ENCODE results near the gene PRKCE.

Gene PRKCE

DNA sequence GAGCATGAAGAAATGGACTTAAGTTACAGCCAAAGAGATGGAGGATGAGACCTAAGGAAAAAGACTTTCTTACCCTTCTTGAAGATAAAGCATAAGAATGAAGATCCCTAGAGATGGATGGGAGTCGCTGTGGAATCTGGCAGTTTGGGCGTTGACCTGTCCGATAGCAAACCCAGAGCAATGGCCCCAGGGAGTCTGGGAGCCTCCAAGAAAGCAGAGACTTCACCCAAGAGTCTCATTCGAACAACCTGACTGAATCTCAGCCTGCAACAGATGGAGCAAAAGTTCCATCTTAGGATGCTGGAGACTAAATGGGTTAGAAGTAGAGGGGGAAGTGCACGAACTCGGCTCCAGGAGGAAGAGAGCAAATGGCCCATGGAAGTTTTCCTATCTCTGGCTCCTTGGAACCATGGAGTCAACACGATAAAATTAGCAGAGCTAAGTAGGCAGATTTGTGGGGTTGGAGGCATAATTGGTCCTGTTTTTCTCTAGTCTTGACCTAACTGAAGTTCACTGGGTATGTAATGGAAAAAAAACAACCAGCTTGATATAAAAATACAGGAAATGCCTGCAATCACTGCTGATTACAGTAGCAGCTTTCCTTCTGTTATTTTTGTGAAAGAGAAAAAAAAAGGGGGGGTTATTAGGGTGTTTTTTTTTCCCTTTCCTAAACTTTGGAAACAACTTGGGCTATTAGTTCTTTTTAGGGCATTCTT, 467.3 kb downstream of the PRKCE start:
- no peak for DNase-seq (ENCODE audit: low read depth)

DNA sequence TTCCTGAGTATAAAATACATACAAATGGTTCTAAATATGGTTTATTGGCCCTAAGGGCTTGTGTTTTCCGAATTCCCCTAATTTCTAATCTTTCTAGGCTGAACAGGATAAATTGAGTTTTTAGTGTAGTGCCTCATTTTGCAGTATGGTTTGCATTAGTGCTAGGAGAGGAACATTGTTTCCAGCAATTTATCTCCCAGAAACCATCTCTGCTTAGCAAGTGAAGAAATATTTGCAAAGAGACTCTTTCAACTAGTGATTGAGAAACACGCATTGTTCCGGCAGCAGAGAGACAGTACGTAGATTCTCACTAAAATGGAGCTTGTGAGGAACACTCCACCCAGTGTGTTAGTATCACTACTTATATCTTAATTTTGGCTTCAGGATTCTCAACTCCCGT, 468.0 kb downstream of the PRKCE start:
- no peak for DNase-seq (ENCODE audit: low read depth)

DNA sequence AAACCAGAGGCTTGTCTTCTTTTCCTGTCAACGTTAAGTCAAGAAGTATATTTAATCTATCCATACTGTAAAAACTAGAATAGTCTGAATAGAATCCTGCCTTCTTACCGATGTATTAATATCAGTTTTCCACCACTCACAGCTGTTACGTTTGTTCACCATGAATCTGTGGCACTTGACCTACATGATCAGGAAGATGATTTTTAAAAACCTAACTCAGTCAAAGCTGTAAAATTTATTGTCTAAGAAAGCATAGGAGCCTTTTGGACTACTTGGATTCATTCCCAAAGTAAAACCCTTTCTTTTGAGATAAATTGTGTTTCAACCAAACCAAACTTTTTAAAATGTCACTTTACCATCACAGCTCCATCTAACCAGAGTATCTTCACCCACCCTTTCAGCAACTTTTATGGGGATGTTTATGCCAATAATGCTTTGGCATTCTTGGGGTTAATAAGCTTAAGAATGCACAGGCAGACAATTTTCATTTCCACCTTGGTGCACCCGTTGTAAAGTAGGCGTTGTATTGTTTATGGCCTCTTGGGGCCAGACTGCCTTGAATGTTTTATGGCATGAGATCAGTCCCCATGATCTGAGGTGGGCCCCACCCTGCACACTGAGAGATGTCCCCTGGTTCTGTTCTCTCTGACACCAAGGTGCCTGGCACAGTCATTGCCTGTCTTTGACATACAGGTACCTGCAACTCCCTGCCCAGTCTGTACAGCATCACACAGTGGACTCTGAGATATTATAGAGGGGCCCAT, 469.5 kb downstream of the PRKCE start:
- DNase-seq (ENCODE audit: low read depth): no peak

DNA sequence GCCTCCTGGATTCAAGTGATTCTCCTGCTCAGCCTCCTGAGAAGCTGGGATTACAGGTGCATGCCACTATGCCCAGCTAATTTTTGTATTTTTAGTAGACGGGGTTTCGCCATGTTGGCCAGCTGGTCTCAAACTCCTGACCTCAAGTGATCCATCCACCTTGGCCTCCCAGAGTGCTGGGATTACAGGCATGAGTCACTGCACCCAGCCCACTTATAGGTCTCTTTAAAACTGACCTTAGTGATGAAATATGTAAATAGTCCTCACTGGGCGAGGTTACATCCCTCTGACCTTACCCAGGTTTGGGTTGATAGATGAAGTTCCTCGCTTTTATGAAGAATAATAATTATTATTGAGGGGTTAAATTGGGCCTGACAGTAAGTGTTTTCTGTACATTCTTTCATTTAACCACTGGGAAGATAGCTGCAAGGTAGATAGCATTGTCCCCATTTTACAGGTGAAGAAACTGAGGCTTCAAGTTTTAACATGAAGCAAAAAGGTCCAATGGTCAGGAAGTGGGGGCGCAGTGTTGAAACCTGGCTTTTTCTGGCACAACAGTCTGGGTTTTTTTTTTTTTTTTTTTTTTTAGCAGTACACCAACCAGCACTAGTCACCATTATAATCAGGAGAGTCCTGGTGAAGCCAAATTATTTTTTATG, 471.0 kb downstream of the PRKCE start:
- DNase-seq (ENCODE audit: low read depth): no peak

DNA sequence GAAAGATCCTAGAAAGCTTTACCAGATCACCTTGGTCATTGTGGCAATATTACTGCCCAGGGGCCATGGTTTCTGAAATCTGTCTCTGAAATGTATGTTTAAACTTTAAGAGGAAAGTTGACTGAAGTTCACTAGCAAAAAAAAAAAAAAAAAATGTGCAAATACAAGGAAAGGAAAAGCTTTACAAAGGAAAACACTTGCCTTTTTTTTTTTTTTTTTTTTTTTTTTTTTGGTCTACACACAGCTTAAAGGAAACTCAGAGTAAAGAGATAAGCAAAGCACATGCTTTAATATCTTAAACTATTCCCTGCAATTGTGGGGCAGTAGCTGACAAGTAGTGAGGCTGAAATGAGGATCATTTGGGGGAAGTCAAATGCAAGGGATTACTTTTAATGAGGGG, 471.5 kb downstream of the PRKCE start:
- no peak for DNase-seq (ENCODE audit: low read depth)

DNA sequence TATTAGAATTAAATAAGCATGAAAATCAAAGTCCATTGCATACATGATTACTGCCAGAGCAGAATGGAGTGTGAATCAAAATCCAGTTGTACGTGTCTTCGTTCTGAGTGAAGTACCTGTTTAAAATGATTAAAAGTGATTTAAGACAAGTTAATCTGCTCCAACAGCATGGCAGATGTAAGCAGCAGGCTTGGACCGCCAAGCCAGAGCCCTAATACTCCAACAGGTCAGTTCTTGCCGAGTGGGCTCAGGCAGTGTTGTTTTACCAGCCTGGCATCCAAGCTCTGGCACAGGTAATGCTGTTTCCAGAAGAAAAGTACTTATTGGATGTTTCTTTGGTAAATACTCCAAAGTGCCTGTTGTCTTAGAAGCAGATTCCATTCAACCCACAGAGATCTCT, 474.3 kb downstream of the PRKCE start:
- DNase-seq (ENCODE audit: low read depth): no peak

DNA sequence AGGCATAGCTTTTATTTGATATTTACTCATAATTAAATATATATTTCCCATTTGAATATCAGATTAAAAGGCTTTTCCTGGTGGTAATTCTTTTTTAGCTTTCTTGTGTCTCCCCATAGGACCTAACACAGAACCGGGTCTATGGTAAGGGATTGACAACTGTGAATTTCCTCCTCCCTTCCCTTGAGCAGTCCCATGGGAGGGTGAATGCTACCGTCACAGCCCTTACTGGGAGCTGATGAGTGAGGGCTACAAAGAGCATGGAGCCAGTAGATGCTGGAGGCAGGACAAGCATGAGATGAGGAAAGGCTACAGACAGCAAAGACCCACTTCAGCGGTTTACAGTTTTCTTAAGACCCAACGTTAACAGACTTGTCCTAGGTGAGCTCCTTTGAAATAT, 475.1 kb downstream of the PRKCE start:
- no peak for DNase-seq (ENCODE audit: low read depth)

DNA sequence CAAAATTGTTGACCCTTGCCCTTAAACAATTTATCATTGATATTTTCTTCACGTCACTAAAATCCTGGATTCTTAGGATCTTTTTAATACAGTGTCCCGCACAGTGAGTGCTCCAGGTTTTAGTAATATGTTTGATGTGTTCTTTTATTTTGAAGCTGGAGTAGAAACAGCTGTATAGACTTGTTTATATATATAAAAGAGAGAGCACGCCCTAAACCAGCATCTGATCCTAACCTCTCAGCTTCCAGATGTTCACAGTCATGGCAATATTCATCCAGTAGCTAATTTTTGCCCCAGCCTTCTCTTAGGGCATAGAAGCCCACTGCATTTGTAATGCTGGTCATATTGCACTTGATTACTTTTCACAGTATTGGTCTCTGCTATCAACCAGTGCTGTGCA, 475.7 kb downstream of the PRKCE start:
- no peak for DNase-seq (ENCODE audit: low read depth)

DNA sequence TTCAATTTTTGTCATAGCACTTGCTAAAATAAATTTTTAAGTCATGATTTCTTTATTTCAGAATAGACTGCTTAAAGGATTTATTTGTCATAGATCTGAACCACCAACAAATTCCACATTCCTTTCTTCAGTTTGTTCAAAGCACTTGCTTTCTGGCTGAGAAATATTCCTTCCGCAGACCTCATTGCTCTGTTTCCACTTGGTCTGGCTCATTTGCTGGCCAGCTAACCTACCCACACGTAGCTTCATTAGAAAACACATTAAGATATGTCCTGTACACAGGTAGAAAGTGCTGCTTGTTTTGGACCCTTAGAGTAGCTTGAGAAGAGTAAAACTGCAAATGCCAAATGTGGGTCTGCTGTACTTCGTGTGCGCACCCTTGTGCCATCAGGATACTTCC, 479.0 kb downstream of the PRKCE start:
- DNase-seq (ENCODE audit: low read depth): no peak

DNA sequence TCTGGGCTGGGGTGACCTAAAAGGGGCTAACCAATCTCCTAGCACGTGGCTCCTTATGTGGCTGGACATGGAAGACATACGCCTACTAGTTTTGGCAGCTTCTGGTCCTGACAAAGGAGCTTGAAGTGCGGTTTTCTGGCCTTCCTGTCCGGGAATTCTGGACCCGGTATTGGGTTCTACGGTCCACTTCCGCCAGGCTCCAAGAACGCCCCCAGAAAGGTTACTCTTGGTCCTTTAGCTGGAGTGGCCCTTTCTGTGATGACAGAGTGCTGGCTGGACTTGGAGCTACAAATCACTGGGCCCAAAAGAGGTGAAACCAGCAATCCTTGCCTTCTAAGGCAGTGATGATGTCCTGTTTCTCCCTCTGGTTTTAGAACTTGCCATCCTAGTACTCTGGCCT, 481.5 kb downstream of the PRKCE start:
- DNase-seq (ENCODE audit: low read depth): no peak

DNA sequence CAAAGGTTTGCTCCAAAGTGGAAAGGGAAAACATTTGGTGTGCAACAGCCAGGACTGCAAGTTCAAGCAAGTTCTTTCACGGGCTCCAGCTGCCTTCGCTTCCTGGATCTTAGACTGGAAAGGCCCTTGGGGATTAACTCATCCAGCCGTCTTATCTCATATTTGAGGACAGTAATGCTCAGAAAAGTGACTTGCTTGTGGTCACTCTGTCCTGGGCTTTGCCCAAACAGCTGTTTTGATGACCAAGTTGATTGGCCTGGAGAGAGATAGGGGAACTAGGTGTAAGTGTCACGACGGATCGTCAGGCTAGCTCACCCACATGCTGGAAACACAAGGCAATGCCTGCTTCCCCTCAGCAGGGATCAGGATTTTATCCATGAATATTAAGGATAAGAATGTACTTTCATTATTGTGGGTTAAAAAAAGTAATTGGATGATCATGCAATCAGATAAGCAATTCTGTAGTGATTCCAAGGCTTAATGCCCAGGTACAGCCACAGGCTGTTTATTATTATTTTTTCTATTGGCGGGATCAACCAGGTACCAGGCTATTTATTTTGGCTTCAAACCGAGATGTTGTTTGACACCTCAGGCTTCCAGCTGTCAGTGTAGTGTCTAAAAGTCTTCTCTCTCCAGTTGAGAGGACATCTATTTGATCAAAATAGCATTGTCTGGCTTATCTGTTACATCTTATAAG, 483.2 kb downstream of the PRKCE start:
- DNase-seq (ENCODE audit: low read depth): no peak

DNA sequence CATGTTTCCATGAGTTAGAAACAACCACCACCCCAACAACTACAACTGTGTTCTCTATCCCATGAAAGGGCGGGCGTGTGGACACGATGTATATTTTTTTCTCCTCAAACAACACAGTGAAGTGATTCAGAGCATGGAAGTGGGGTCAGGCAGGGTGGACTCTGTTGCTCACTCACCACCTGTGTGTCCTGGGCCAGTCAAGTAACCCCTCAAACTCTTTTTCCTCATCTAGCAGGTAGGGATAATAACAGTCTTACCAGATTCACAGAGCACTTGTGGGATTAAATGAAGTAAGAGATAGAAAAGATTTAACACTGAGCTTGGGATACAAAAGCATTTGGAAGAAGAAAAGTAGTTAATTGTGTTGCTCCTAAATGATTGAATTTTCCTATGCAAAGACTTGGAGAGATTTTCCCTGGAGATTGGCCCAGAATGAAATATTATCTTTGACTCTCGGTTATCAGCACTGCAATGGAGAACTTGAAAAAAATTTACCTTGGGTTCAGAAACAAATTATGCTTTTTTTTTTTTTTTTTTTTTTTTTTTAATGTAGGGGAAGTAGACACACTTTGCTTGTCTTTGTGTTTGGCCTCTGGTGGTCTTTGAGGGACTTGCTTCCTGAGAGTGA, 483.9 kb downstream of the PRKCE start:
- DNase-seq (ENCODE audit: low read depth): no peak

DNA sequence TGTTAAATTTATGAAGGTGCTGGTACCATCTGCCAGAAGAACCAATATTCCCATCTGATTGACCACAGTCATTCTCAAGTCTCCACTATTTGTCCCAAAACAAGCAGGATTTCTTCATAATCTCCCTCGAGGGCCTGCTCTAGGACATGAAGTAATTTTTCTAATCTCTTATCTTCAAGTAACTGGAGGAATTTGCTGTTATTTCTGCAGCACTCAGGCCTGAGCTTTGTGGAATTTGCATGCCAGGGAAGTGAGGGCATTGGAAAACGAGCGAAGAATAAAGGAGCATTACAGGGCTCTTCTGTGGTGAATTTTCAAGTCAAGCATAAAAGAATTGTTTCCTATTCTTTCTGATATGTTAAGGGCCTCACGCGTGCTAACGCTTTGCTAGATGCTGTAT, 484.5 kb downstream of the PRKCE start:
- DNase-seq (ENCODE audit: low read depth): no peak

DNA sequence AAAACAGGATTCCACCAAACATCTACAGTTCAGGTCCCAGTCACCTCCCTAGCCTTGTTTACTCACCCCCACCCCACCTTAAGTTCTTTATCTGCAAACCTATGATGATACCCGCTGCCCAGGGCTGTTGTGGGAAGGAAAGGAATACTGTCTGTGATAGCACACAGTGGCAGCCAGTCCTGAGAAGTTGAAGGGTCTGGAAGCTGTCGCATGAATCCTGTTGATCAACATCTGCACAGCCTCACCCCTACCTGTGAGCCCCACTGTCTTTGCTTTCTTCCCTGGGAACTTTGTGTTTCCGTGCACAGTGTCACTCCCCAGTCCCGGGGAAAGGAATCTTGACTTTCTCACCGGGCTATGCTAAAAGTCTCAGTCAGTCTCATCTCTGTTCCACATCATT, 485.0 kb downstream of the PRKCE start:
- DNase-seq (ENCODE audit: low read depth): no peak

DNA sequence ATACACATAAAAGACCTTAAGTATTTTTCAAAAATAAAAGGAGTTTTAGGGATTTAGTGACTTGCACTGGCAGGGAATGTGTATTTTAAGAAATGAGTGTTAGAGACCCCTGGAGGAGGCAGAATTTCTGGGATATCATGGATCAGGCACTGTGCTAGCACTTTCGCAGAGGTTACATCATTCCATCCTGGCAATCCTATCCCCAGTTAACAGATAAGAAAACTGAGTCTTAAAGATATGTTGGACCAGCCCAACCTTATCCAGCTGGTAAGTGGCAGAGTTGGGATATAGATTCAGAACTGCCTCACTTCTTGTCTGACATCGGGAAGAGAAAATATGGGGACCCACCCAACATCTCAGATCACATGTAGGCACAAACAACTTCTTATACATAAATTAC, 485.5 kb downstream of the PRKCE start:
- no peak for DNase-seq (ENCODE audit: low read depth)

DNA sequence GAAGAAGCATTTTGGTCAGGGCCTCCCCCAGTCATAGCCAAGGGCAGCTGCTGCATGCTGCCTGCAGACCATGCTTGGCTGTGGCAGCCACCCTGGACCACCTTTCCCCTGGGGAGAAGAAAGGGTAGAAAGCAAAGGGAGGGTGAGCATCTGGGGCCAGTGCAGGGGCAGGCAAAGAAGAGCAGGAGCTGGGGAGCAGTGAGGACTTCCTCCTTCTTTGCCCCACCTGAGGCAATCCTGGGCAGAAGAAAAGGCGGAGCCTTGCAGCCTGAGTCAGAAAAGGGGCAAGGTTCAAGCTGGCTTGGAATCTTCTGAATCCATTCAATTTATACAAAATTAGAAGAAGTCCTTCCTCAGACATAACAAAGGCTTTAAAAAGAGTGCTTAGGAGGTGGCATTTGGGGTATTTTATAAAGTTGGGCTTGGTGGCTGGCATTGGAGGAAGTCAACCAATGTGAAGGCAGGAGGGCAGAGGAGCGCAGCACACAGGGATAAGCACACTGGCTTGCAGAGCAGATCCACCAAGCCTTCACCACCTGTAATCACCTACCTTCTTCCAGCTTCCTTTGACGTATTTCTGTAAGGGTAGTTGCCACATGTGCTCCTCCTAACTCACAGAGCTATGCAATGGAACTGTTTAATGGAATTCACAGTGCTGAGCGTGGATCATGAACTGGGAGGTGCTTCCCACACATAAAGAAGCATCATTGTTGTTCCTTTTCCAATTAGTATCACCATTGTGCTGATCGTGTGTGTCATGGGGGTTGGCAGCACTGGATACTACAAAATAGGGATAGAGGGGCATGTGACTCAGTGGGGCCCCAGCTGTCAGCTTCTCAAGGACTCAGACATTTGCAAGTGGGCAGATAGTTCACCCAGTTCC, 491.3 kb downstream of the PRKCE start:
- no peak for DNase-seq (ENCODE audit: low read depth)

DNA sequence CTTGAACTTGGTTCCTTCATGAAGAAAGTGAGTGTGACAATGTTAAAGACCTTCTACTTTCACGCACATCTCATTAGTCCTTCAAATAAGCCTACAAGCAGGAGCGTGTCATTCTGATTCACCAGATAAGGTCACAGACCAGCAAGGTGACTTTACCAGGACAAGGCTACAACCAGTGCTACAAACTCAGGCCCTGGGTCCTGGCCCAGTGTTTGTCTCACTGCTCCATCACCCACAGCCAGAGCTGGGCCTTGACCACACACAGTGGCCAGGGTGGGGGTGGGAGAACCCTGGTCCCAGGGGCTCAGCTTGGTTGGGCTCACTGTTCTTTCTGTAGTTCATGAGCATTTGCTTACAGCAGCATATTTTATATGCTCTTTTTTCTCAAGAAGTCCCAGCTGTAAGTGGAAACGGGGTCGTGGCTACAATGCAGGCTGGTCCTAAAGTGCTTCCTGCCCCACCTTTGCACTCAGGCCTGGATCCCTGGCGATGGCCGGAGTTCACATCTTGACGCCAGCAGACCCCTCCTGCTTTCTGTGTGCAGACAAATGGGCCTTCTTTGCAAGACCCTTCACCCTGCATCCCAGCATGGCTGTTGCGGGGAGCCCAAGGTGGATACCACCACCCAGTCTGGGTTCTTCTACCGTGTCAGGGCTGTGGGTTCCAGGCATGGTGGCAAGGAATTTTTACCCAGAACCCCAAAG, 492.1 kb downstream of the PRKCE start:
- DNase-seq (ENCODE audit: low read depth): no peak

DNA sequence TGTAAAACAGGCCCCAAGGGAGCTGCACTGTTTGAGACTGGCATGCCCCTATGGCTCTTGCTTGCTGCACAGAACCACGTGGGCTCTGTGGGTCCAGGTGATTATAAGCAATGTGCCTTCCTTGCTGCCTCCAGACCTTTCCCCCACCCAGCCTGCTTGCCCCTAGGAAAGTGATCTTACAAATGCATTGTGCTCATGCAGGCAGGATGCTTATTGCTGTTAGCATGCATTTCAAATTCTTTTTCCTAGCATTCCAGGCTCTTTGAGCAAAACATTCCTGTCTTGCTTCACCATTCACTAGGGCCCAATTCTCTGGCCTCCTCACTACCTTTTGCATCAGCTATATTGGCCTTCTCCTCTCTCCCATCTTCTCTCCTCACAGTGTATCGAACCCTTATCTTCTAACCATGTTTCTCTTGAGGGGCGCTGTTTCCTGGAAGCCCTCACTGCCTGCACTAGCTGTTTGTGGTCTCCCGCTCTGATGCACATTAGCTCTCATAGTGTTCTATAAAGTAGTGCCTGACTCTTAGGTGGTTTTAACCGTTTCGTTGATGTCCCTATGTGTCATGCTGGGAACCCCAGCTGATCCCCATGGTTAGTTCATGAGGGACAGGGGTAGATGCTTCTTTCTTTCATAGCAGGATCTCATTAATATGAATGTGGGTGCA, 492.8 kb downstream of the PRKCE start:
- no peak for DNase-seq (ENCODE audit: low read depth)

DNA sequence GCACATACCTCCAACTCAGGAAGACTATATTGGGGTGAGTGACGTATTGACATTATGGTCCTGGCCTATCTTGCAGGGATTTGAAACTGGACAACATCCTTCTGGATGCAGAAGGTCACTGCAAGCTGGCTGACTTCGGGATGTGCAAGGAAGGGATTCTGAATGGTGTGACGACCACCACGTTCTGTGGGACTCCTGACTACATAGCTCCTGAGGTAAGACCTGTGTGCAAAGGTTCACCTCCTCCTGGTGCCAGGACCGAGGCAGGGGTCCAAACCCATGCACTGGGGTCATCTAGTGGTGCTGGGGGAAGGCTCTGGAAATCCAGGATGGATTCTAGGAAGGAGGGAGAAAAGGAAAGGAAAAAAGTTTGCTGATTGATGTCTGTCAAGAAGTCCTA, 493.5 kb downstream of the PRKCE start:
- DNase-seq (ENCODE audit: low read depth): no peak

DNA sequence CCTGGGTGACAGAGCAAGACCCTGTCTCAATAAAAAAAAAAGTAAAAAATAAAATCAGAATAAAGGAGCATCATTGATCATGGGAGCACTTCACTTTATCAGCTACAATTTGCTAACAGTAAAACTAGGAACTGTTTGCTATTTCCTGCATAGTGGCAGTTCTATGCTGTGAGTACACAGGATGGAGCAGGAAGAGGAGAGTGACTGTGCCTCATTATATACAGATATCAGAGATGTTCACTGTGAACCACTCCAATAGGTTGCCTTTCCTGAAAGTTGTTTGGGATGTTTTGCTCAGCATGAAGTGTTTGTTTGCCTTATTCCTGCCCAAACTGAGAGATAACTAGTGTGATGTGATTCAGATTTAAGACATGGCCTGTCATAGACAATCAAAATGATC, 494.4 kb downstream of the PRKCE start:
- no peak for DNase-seq (ENCODE audit: low read depth)

Data from HS-27A (cell line).